Activated naive CD8-positive, alpha-beta T cell (primary cell): Measurements from ENCODE around the gene PLAU.

Source experiments
- H3K27ac Mint-ChIP-seq: one replicate; pipeline ENCODE4 v1.8.0; 2021; ENCODE audit warnings: mixed read lengths
- H3K27me3 Mint-ChIP-seq: one replicate; pipeline ENCODE4 v1.8.0; 2021; ENCODE audit warnings: mixed read lengths
- H3K36me3 Mint-ChIP-seq: one replicate; pipeline ENCODE4 v1.8.0; 2021; ENCODE audit warnings: mixed read lengths
- H3K4me1 Mint-ChIP-seq: one replicate; pipeline ENCODE4 v1.8.0; 2021; ENCODE audit warnings: low read depth, mixed read lengths
- H3K4me3 Mint-ChIP-seq: one replicate; pipeline ENCODE4 v1.8.0; 2021; ENCODE audit warnings: mild to moderate bottlenecking, mixed read lengths
- H3K9me3 Mint-ChIP-seq: one replicate; pipeline ENCODE4 v1.8.0; 2021; ENCODE audit warnings: low read depth, mixed read lengths

The PLAU gene

DNA sequence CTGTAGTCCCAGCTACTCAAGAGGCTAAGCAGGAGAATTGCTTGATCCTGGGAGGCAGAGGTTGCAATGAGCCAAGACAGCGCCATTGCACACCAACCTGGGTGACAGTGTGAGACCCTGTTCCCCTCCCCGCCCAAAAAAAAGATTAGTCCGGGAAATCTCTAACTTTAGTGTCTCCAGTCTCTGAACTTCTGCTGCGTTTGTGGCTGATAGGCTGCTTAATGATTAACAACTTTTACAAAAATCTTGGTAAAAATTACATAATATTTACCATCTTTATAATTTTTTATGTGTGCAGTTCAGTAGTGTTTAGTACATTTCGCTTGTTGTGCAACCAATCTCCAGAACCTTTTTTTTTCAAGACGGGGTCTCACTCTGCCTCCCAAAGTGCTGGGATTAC lies 9.7 kb upstream of the PLAU start:
- H3K9me3 Mint-ChIP-seq, result no peaks in the 10 kb centered on the region
- peaks cover 3% of the 10 kb centered on the region for H3K27me3 Mint-ChIP-seq
- no peak overlapping the region for H3K4me3 Mint-ChIP-seq
- H3K4me1 Mint-ChIP-seq, result no peaks in the 10 kb centered on the region
- H3K27ac Mint-ChIP-seq, result no peak overlapping the region
- H3K36me3 Mint-ChIP-seq, result peaks cover 4% of the 10 kb centered on the region

DNA sequence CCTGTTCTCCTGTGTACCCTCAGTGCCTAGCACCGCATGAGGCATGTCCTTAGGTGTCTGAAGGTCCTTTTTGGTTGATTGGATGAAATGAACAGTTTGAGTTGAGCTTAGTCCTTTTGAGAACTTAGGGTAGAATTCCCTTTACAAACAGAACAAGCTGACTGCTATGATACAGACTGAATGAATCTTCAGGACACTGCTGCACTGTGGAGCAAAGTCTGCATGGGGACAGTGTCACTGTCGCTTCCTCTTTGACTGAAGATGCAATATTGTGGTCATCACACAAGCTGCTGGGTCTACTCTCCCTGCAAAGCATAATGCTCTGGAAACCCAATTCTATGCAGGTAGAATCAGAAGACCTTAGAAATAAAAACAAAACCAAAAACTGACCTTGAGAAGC lies 8.6 kb upstream of the PLAU start:
- Mint-ChIP-seq H3K4me3 (no peak overlapping the region), H3K36me3 (peaks cover 4% of the 10 kb centered on the region), H3K9me3 (no peaks in the 10 kb centered on the region), H3K27me3 (peaks cover 8% of the 10 kb centered on the region), H3K4me1 (no peaks in the 10 kb centered on the region), H3K27ac (no peak overlapping the region)

DNA sequence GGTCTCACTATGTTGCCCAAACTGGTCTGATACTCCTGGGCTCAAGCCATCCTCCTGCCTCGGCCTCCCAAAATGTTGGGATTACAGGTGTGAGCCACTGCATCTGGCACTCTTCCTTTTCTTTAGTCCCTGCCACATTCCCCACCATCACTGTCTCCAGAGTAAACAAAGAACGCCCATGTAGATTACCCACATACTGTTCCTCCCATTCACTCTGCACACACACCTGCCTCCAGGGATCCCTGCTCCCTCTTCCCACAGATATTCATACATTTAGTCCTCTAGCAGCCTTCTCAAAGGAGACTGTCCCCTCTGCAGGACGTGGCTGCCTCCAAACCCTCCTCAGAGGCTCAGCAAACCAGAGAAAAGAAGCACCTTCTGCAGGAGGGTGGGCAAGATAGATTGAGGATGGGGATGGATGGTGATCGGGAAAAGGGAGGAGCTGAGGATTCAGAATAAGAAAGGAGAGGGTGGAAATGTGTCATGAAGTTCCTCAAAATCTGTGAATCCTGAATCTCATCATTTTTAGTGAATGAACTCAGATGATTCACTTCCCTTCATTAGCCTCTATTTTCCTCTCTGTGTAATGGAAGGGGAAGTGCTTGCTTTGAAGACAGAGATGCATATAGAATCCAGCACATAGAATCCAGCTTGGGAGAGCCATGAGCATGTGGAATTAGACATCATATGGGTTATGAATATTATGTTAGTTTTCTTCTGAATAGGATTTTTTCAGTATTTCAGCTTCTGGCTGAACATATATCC lies 5.5 kb upstream of the PLAU start:
- Mint-ChIP-seq H3K9me3 (no peaks in the 10 kb centered on the region), H3K4me3 (no peak overlapping the region), H3K36me3 (no peaks in the 10 kb centered on the region), H3K4me1 (peaks cover 22% of the 10 kb centered on the region), H3K27ac (no peak overlapping the region), H3K27me3 (peaks cover 14% of the 10 kb centered on the region)

DNA sequence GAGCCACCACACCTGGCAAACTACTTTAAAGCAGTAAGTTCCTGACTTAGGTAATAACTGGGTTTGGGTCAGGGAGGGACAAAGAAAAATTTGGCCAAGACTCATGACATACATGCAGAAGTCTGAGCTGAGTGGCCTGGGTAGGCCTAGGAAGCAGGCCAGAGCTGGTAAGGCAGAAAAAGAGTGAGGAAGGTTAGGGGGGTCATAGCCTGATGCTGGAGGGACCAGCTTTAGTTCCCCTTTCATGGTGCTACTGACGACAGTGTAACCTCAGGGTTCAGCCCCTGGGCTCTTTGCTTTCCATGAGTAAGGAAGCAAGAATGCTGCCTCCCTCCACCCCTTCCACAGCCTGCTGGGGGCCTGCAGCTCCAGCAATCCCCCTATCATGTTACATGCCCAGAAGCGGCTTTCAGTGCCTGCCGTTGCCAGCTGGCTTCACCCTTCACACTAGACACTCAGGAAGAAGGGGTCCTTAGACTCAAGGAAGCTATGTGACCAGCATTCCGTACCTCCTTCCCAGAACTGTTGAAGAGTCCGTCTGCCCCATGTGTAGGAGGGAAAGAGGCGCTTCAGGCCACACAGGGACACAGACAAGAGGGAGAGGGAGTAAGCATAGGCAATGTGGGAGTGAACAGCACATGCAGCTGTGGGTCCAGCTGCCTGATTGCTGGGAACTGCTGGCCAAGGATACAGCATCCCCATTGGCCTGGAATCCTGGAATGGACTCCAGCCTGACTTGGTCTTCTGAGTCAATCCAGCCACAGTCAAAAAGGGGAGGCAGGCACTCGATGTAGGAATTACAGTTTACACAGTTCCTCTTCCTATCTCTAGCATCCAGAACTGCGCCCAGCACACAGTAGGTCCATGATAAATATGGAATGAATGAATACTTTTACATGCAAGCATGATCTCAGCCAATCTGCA lies 4.1 kb upstream of the PLAU start:
- no peak overlapping the region for H3K4me3 Mint-ChIP-seq
- H3K27ac Mint-ChIP-seq, result no peak overlapping the region
- no peaks in the 10 kb centered on the region for H3K9me3 Mint-ChIP-seq
- H3K4me1 Mint-ChIP-seq, result peaks cover 31% of the 10 kb centered on the region
- H3K36me3 Mint-ChIP-seq, result no peaks in the 10 kb centered on the region
- H3K27me3 Mint-ChIP-seq, result peaks cover 19% of the 10 kb centered on the region

DNA sequence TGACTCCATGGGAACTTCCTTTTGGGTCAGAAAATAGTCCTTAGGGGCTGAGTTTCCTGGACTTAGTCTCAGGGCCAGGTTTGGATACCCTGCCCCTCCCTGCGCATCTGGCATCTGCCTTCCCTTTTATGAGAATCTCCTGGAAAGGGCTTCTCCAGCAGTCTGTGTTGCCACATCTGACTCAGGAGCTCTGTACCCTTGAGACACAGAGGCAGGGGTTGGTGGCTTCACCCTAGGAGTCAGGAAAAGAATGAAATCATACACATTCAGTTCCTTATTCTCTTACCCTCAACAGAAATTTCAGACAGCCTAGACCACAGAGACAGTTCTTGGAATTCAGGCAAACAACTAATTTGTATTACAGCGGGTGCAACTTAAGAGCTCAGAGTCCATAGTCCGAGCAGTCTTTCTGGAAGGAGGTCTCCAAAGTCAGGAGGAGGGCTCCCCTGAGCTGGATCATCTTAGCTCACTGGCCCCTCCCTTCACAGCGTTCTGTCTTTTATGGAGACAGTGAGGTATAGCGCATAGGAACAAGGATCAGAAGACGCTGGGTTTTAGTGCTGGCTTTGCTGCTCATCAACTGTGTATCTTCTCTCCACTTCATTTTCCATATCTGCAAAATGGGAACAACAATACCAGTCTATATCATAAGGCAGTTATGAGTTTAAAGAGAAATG lies 3.0 kb upstream of the PLAU start:
- H3K27me3 Mint-ChIP-seq, result peaks cover 22% of the 10 kb centered on the region
- no peak overlapping the region for H3K27ac Mint-ChIP-seq
- no peaks in the 10 kb centered on the region for H3K36me3 Mint-ChIP-seq
- H3K4me3 Mint-ChIP-seq, result peak overlapping the region; percentile 25
- H3K9me3 Mint-ChIP-seq, result no peaks in the 10 kb centered on the region
- peaks cover 36% of the 10 kb centered on the region for H3K4me1 Mint-ChIP-seq

DNA sequence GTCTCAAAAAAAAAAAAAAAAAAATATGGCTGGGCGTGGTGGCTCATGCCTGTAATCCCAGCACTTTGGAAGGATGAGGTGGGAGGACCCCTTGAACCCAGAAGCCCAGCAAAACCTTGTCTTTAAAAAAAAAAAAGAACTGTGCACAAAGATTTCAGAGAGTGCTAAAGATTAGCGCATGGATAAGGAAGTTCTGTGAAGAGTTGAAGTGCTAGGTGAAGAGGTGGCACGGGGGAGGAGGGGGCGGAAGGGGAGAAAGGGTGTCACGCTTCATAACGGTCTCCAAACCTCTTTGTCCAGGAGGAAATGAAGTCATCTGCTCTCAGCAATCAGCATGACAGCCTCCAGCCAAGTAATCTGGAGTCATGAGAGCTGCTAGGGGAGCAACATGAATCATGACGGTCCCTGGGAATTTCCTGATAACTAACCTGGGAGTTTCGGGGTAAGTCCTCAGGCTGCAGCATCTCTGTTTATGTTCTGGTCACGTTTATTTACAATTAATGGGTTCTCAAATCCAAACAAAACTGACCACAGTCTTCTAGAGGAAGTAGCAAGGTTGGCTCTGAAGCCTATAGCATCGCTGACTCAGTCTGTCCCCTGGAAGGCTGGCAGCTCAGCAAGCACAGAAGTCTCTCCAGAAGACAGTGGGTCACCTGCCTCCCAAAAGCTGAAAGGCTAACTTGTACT lies 1.9 kb upstream of the PLAU start:
- no peaks in the 10 kb centered on the region for H3K9me3 Mint-ChIP-seq
- peak overlapping the region; percentile 73 for H3K4me3 Mint-ChIP-seq
- H3K27ac Mint-ChIP-seq, result no peak overlapping the region
- H3K36me3 Mint-ChIP-seq, result no peaks in the 10 kb centered on the region
- H3K27me3 Mint-ChIP-seq, result peaks cover 28% of the 10 kb centered on the region
- H3K4me1 Mint-ChIP-seq, result peaks cover 36% of the 10 kb centered on the region

DNA sequence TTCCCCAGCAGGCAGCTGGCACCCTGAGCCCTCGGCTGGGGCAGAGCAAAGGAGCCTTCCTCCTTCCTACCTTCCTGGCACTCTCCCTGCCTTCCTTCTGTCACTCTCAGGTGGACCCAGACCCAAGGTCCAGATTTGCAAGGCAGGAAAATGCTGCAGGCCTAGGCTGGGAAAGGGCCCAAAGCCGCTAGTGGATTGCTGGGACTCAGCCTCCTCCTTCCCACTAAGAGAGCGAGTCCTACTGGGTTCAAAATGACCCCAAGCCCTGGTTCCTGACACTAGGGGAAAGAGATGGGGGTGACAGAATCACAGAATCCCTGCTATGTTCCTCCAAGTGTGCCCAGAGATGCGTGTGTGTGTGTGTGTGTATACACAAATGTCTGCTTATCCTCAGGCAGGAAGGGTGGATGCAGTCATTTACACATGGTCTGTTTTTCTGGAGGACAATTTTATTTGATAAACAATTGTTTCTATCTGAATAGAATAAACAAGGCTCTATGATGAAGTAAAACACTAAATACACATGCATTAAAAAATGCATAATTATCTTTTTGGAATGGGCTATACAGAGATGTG lies 1.3 kb upstream of the PLAU start:
- Mint-ChIP-seq H3K4me1 (peaks cover 36% of the 10 kb centered on the region), H3K4me3 (peak overlapping the region; percentile 87), H3K27me3 (peaks cover 28% of the 10 kb centered on the region), H3K27ac (no peak overlapping the region), H3K36me3 (no peaks in the 10 kb centered on the region), H3K9me3 (no peaks in the 10 kb centered on the region)

DNA sequence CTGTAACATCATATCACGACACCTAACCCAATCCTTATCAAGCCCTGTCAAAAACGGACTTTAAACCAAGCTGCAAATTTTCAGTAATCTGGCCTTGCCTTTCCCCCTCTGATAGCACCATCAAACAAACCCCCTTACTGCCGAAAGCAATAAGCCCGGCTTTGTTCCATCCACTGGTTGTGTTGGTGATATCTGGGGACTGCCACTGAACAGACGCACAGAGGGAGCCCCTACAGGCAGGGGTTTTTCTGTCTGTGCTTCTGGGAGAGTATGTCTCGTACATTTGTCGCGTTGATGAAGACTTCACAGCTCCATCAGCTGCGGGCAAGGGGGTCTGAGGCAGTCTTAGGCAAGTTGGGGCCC lies 550 bp upstream of the PLAU start:
- H3K27ac Mint-ChIP-seq, result peak overlapping the region; percentile 24
- H3K36me3 Mint-ChIP-seq, result no peaks in the 10 kb centered on the region
- H3K9me3 Mint-ChIP-seq, result no peaks in the 10 kb centered on the region
- H3K27me3 Mint-ChIP-seq, result peaks cover 30% of the 10 kb centered on the region
- peak overlapping the region; percentile 87 for H3K4me3 Mint-ChIP-seq
- H3K4me1 Mint-ChIP-seq, result peaks cover 36% of the 10 kb centered on the region

DNA sequence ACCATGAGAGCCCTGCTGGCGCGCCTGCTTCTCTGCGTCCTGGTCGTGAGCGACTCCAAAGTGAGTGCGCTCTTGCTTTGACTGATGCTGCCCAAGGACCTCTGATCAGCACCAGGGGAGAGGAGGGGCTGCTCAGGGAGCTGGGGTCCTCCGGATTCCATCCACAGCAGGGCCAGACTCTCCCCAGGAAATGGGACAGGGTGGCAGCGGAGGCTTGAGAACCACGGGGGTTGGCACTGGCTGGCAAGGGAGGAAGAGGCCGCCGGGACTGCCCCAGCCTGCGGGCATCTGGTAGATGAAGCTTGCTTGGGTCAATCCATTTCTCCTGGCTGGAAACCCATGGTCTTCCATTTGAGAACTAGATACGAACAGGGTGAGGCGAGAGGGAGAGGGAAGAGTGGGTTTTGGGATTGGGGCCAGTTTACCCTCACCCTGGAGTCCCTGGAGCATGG lies 647 bp downstream of the PLAU start:
- no peak overlapping the region for H3K27ac Mint-ChIP-seq
- peak overlapping the region; percentile 92 for H3K4me3 Mint-ChIP-seq
- no peaks in the 10 kb centered on the region for H3K9me3 Mint-ChIP-seq
- peaks cover 36% of the 10 kb centered on the region for H3K4me1 Mint-ChIP-seq
- peaks cover 33% of the 10 kb centered on the region for H3K27me3 Mint-ChIP-seq
- no peaks in the 10 kb centered on the region for H3K36me3 Mint-ChIP-seq

DNA sequence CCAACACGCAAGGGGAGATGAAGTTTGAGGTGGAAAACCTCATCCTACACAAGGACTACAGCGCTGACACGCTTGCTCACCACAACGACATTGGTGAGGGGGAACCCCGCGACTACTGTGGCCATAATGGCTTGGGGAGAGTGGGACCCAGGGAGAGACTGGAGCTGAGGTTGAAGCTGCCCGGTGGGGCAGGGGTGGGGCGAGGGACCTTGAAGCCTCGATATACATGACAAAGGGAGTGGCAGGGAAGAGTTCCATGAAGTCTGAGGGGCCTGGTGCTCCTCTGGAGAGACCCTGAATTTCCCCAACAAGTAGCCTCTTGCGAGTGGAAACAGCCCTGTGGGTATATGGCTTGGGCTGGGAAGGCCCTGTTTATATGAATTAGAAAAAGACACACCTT lies 3.1 kb downstream of the PLAU start:
- H3K9me3 Mint-ChIP-seq, result no peaks in the 10 kb centered on the region
- no peak overlapping the region for H3K4me3 Mint-ChIP-seq
- H3K4me1 Mint-ChIP-seq, result peaks cover 26% of the 10 kb centered on the region
- H3K27ac Mint-ChIP-seq, result no peak overlapping the region
- peaks cover 27% of the 10 kb centered on the region for H3K27me3 Mint-ChIP-seq
- H3K36me3 Mint-ChIP-seq, result peaks cover 3% of the 10 kb centered on the region

DNA sequence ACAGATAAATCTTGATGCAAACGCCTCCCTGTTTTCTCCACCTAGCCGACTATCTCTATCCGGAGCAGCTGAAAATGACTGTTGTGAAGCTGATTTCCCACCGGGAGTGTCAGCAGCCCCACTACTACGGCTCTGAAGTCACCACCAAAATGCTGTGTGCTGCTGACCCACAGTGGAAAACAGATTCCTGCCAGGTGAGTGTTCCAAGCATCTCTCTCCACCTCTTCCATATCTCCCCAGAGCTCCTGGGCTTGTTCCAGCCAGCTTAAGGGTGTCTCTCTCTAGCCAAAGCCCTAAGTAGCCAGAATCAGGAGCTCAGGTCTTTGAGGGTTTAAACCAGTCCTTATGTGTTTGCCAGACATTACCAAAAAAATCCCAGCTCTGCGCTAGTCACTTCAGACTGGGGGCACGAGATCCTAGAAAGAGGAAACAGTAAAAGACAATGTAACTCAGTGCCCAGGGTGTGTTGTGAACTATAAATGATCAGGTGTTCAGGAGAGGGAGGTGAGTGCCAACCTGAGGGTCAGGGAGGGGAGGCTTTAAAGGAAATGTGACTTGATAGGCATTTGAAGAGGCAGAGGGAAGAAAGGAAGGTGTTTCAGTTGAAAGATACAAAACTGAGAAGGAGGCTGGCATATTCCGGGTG lies 4.4 kb downstream of the PLAU start:
- peaks cover 5% of the 10 kb centered on the region for H3K36me3 Mint-ChIP-seq
- H3K27ac Mint-ChIP-seq, result no peak overlapping the region
- H3K27me3 Mint-ChIP-seq, result peaks cover 22% of the 10 kb centered on the region

DNA sequence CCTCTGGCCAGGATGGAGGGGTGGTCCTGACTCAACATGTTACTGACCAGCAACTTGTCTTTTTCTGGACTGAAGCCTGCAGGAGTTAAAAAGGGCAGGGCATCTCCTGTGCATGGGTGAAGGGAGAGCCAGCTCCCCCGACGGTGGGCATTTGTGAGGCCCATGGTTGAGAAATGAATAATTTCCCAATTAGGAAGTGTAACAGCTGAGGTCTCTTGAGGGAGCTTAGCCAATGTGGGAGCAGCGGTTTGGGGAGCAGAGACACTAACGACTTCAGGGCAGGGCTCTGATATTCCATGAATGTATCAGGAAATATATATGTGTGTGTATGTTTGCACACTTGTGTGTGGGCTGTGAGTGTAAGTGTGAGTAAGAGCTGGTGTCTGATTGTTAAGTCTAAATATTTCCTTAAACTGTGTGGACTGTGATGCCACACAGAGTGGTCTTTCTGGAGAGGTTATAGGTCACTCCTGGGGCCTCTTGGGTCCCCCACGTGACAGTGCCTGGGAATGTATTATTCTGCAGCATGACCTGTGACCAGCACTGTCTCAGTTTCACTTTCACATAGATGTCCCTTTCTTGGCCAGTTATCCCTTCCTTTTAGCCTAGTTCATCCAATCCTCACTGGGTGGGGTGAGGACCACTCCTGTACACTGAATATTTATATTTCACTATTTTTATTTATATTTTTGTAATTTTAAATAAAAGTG lies 6.0 kb downstream of the PLAU start:
- peaks cover 19% of the 10 kb centered on the region for H3K4me1 Mint-ChIP-seq
- H3K36me3 Mint-ChIP-seq, result peaks cover 5% of the 10 kb centered on the region
- H3K9me3 Mint-ChIP-seq, result no peaks in the 10 kb centered on the region
- no peak overlapping the region for H3K4me3 Mint-ChIP-seq
- H3K27ac Mint-ChIP-seq, result no peak overlapping the region
- H3K27me3 Mint-ChIP-seq, result peaks cover 16% of the 10 kb centered on the region

More for the DNA sequence above, 4.4 kb downstream of the PLAU start:
- Mint-ChIP-seq H3K4me1 (peaks cover 21% of the 10 kb centered on the region), H3K9me3 (no peaks in the 10 kb centered on the region), H3K4me3 (no peak overlapping the region)

DNA sequence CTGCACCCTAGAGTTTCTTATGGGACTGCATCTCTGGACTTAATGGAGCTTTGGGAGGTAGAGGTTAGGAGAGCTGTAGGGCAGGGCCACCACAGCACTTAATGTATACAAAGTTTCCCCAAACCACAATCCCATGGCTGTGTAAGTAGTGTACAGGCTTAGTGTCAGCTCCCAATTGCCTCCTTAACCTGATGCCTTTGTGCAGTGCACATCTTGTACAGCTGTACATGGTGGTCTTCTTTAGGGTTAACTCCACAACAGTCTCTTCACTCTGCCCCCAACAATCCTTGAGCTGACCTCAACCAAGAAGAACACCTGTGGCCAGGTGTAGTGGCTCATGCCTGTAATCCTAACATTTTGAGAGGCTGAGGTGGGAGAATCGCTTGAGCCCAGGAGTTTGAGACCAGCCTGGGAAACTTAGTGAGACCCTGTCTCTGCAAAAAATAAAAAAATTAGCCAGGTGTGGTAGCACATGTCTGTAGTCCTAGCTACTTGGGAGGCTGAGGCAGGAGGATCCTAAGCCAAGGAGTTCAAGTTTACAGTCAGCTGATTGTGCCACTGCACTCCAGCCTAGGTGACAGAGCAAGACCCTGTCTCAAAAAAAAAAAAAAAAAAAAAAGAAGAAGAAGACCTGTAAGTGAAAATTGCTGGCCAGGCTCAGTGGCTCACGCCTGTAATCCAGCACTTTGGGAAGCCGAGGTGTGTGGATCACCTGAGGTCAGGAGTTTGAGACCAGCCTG lies 6.8 kb downstream of the PLAU start:
- Mint-ChIP-seq H3K9me3 (no peaks in the 10 kb centered on the region), H3K36me3 (peaks cover 5% of the 10 kb centered on the region), H3K27me3 (peaks cover 20% of the 10 kb centered on the region), H3K4me3 (no peak overlapping the region), H3K27ac (no peak overlapping the region), H3K4me1 (peaks cover 22% of the 10 kb centered on the region)
